Activated CD4-positive, alpha-beta T cell treated with anti-CD3 and anti-CD28 coated beads, Interleukin-2, amount 50 U/mL, for 48 hours (primary cell): ENCODE measurements around the gene ACER3.

Experiments used
- DNase-seq, 2 experiments: peaks; one replicate each; pipeline ENCODE4 v3.0.0-alpha.2; 2020

Gene ACER3

GRCh38 chr11:77064648-77065217 is 204.0 kb downstream of the ACER3 start:
- DNase-seq: no peak

- no peak for DNase-seq
Measured at GRCh38 chr11:77065878-77066228, 205.1 kb downstream of the ACER3 start.

GRCh38 chr11:77066229-77067042 is 205.7 kb downstream of the ACER3 start, which contains the start of gene CAPN5:
CAPN5 (plus strand) TSS chr11:77066971; CDS start chr11:77084887, 17,916 bp downstream.
- DNase-seq: peak; percentile 86 to 87

- no peak for DNase-seq
Measured at GRCh38 chr11:77067861-77068443, 207.2 kb downstream of the ACER3 start.

GRCh38 chr11:77068457-77069335 is 208.0 kb downstream of the ACER3 start:
- DNase-seq: no peak

GRCh38 chr11:77069336-77069968 is 208.7 kb downstream of the ACER3 start:
- no peak for DNase-seq

GRCh38 chr11:77069969-77070582 is 209.4 kb downstream of the ACER3 start:
- no peak for DNase-seq

- no peak for DNase-seq
Measured at GRCh38 chr11:77071077-77071476, 210.4 kb downstream of the ACER3 start.

GRCh38 chr11:77071671-77072605 is 211.2 kb downstream of the ACER3 start:
- DNase-seq: no peak

GRCh38 chr11:77072851-77073327 is 212.2 kb downstream of the ACER3 start:
- no peak for DNase-seq

GRCh38 chr11:77073328-77074001 is 212.7 kb downstream of the ACER3 start:
- DNase-seq: no peak

- no peak for DNase-seq
Measured at GRCh38 chr11:77074205-77074604, 213.5 kb downstream of the ACER3 start.

GRCh38 chr11:77074626-77075221 is 214.0 kb downstream of the ACER3 start:
- no peak for DNase-seq

GRCh38 chr11:77075425-77075905 is 214.7 kb downstream of the ACER3 start:
- DNase-seq: no peak
